Panc1 (cell line): ENCODE data around the gene CNOT6L.

ENCODE experiments used
- REST ChIP-seq, 2 experiments: IDR thresholded peaks; 2 replicates each; pipeline ENCODE4 v1.6.1; 2011 to 2012; ENCODE audit warnings: low read depth in 2 of 2, control low read depth in 1 of 2, low read length in 1 of 2, mild to moderate bottlenecking in 1 of 2, moderate library complexity in 1 of 2; ENCODE audit not compliant: insufficient read depth in 1 of 2
- SIN3A ChIP-seq: IDR thresholded peaks from 2 replicates; pipeline ENCODE4 v1.6.1; 2012; ENCODE audit warnings: low read depth, mild to moderate bottlenecking, low read length, moderate library complexity, borderline replicate concordance; ENCODE audit not compliant: insufficient read depth
- TF ChIP-seq, protein P1 (sequence below): fragments of 450-650 bp; IDR thresholded peaks from 2 replicates; pipeline ENCODE4 v1.5.1; 2017; ENCODE audit warnings: mild to moderate bottlenecking

DNA sequence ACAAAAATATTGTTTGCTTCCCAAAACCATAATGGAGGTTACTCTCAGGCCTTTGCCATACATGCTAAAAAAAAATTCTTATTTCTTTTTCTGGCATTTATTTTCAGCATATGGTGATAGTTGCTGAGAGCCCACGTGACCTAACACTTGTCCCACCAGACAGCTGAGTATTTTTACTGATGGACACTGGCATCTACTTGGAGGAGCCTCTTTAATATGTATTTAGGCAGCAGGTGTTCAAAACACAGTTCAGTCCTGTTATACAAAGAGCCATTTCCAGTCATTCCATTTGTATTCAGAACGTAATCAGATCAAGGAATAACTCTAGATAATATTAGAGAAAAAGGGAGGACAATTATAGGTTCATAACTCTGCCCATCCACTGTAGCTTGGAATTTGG is 118.0 kb downstream of the CNOT6L start:
- TF ChIP-seq REST (IDR thresholded peaks at IDR 0.05; ENCODE audit: insufficient read depth in 1 of 2, low read depth in 2 of 2, low read length in 1 of 2) (no peak), SIN3A (no peak)
- TF ChIP-seq, protein P1, sequence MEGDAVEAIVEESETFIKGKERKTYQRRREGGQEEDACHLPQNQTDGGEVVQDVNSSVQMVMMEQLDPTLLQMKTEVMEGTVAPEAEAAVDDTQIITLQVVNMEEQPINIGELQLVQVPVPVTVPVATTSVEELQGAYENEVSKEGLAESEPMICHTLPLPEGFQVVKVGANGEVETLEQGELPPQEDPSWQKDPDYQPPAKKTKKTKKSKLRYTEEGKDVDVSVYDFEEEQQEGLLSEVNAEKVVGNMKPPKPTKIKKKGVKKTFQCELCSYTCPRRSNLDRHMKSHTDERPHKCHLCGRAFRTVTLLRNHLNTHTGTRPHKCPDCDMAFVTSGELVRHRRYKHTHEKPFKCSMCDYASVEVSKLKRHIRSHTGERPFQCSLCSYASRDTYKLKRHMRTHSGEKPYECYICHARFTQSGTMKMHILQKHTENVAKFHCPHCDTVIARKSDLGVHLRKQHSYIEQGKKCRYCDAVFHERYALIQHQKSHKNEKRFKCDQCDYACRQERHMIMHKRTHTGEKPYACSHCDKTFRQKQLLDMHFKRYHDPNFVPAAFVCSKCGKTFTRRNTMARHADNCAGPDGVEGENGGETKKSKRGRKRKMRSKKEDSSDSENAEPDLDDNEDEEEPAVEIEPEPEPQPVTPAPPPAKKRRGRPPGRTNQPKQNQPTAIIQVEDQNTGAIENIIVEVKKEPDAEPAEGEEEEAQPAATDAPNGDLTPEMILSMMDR, result no peak
